GM18868 (cell line): Measurements from ENCODE around the gene AFAP1L2.
A peak's percentile ranks its signal among the peaks of the same experiment; 100 is the strongest.

Experiments
- ATAC-seq: cut with Tn5 transposase; IDR thresholded peaks from one replicate; pipeline ENCODE4 v1.9.1; 2021; ENCODE audit warnings: mild to moderate bottlenecking, moderate library complexity; ENCODE audit not compliant: unreplicated experiment

The AFAP1L2 gene

GRCh38 chr10:114392112-114392835 is 12.0 kb downstream of the AFAP1L2 start:
- no peak for ATAC-seq

- ATAC-seq: no peak
These were observed 12.7 kb downstream of the AFAP1L2 start for GRCh38 chr10:114391599-114391998.

GRCh38 chr10:114389426-114389825 is 14.9 kb downstream of the AFAP1L2 start:
- no peak for ATAC-seq

GRCh38 chr10:114388275-114388674 is 16.0 kb downstream of the AFAP1L2 start:
- ATAC-seq: peak; percentile 69

- no peak for ATAC-seq
These were observed 16.5 kb downstream of the AFAP1L2 start for GRCh38 chr10:114387784-114388183.

- ATAC-seq: no peak
These were observed 17.9 kb downstream of the AFAP1L2 start for GRCh38 chr10:114386452-114386851.

- ATAC-seq: no peak
These were observed 18.7 kb downstream of the AFAP1L2 start for GRCh38 chr10:114385557-114385956.

GRCh38 chr10:114384601-114385000 is 19.7 kb downstream of the AFAP1L2 start:
- no peak for ATAC-seq

- no peak for ATAC-seq
These were observed 20.1 kb downstream of the AFAP1L2 start for GRCh38 chr10:114384181-114384580.

- no peak for ATAC-seq
These were observed 23.5 kb downstream of the AFAP1L2 start for GRCh38 chr10:114380797-114381196.

- ATAC-seq: no peak
These were observed 24.2 kb downstream of the AFAP1L2 start for GRCh38 chr10:114380060-114380459.

GRCh38 chr10:114379631-114380041 is 24.7 kb downstream of the AFAP1L2 start:
- ATAC-seq: no peak

GRCh38 chr10:114376523-114376922 is 27.8 kb downstream of the AFAP1L2 start:
- no peak for ATAC-seq

- ATAC-seq: no peak
These were observed 29.3 kb downstream of the AFAP1L2 start for GRCh38 chr10:114375047-114375446.

- no peak for ATAC-seq
These were observed 30.1 kb downstream of the AFAP1L2 start for GRCh38 chr10:114374053-114374791.

GRCh38 chr10:114373631-114374030 is 30.7 kb downstream of the AFAP1L2 start:
- no peak for ATAC-seq

- ATAC-seq: no peak
These were observed 31.3 kb downstream of the AFAP1L2 start for GRCh38 chr10:114372995-114373394.

GRCh38 chr10:114372179-114372578 is 32.1 kb downstream of the AFAP1L2 start:
- no peak for ATAC-seq

GRCh38 chr10:114370966-114371365 is 33.3 kb downstream of the AFAP1L2 start:
- ATAC-seq: no peak

GRCh38 chr10:114370199-114370598 is 34.1 kb downstream of the AFAP1L2 start:
- ATAC-seq: no peak

- no peak for ATAC-seq
These were observed 36.3 kb downstream of the AFAP1L2 start for GRCh38 chr10:114368057-114368391.

GRCh38 chr10:114367351-114368056 is 36.8 kb downstream of the AFAP1L2 start:
- ATAC-seq: no peak
